Epithelial cell of prostate (primary cell): ENCODE data around the gene ADGRG3.
"Not testable (repeated sequence)": the region's sequence is repeated elsewhere in the genome, so short reads cannot be mapped to it uniquely, and the experiment has no call there.

Experiments used
- DNase-seq: peaks from one replicate; pipeline ENCODE4 v3.0.0-alpha.2; 2011; ENCODE audit warnings: low read depth, low spot score
- H3K27ac ChIP-seq: fragments of 450-650 bp; 2 replicates; pipeline ENCODE4 v1.5.1; 2017; ENCODE audit warnings: mild to moderate bottlenecking

The ADGRG3 gene

GRCh38 chr16:57728336-57729181, 60.5 kb downstream of the ADGRG3 start:
- no peak overlapping the region for H3K27ac ChIP-seq
- DNase-seq: no peak

- no peak overlapping the region for H3K27ac ChIP-seq
- no peak for DNase-seq
Observed at GRCh38 chr16:57729182-57729484, 61.0 kb downstream of the ADGRG3 start.

GRCh38 chr16:57729852-57730251, 61.7 kb downstream of the ADGRG3 start:
- not testable (repeated sequence) for H3K27ac ChIP-seq, DNase-seq

GRCh38 chr16:57730771-57731730, 62.9 kb downstream of the ADGRG3 start:
- no peak overlapping the region for H3K27ac ChIP-seq
- no peak for DNase-seq

- no peak overlapping the region for H3K27ac ChIP-seq
- no peak for DNase-seq
Observed at GRCh38 chr16:57732037-57732436, 63.9 kb downstream of the ADGRG3 start.

GRCh38 chr16:57732714-57733113, 64.6 kb downstream of the ADGRG3 start:
- DNase-seq: no peak
- H3K27ac ChIP-seq: no peak overlapping the region

GRCh38 chr16:57734308-57734924, 66.3 kb downstream of the ADGRG3 start:
- no peak for DNase-seq
- H3K27ac ChIP-seq: peak overlapping the region; percentile 52

- peak; percentile 99 for DNase-seq
- peak overlapping the region; percentile 52 for H3K27ac ChIP-seq
Observed at GRCh38 chr16:57734925-57735754, 67.0 kb downstream of the ADGRG3 start.

GRCh38 chr16:57735755-57736418, 67.8 kb downstream of the ADGRG3 start, which contains the start of gene KATNB1:
Gene KATNB1, plus strand, starts transcription at chr16:57735770. Its CDS starts 1,474 bp downstream, at chr16:57737244.
- peak within 1 kb of the TSS; percentile 58 for H3K27ac ChIP-seq
- no peak for DNase-seq

GRCh38 chr16:57736419-57737351, 68.6 kb downstream of the ADGRG3 start:
- no peak for DNase-seq
- peak overlapping the region; percentile 58 for H3K27ac ChIP-seq

- no peak overlapping the region for H3K27ac ChIP-seq
- DNase-seq: no peak
Observed at GRCh38 chr16:57738844-57739243, 70.7 kb downstream of the ADGRG3 start.
